ENCODE measurements around the gene SYT11.

GRCh38 chr1:155929057-155929456, 69.7 kb downstream of the SYT11 start:
- TF ChIP-seq CTCF (IDR thresholded peaks at IDR 0.05): no peak
- no peak for TF ChIP-seq POLR2A (IDR thresholded peaks at IDR 0.05)
